GM10847 (cell line): Measurements from ENCODE around the gene CAPN5.

Experiments
- POLR2A ChIP-seq: IDR thresholded peaks from 2 replicates; pipeline ENCODE4 v1.6.1; 2011; ENCODE audit not compliant: insufficient read length; ENCODE audit errors: extremely low read depth

CAPN5 gene

GRCh38 chr11:77093987-77094840, 27.4 kb downstream of the CAPN5 start:
- TF ChIP-seq POLR2A, result no peak

GRCh38 chr11:77094841-77095365, 28.1 kb downstream of the CAPN5 start:
- TF ChIP-seq POLR2A, result no peak

GRCh38 chr11:77095551-77096490, 29.1 kb downstream of the CAPN5 start:
- no peak for TF ChIP-seq POLR2A

GRCh38 chr11:77096591-77097019, 29.8 kb downstream of the CAPN5 start:
- TF ChIP-seq POLR2A, result no peak

DNA sequence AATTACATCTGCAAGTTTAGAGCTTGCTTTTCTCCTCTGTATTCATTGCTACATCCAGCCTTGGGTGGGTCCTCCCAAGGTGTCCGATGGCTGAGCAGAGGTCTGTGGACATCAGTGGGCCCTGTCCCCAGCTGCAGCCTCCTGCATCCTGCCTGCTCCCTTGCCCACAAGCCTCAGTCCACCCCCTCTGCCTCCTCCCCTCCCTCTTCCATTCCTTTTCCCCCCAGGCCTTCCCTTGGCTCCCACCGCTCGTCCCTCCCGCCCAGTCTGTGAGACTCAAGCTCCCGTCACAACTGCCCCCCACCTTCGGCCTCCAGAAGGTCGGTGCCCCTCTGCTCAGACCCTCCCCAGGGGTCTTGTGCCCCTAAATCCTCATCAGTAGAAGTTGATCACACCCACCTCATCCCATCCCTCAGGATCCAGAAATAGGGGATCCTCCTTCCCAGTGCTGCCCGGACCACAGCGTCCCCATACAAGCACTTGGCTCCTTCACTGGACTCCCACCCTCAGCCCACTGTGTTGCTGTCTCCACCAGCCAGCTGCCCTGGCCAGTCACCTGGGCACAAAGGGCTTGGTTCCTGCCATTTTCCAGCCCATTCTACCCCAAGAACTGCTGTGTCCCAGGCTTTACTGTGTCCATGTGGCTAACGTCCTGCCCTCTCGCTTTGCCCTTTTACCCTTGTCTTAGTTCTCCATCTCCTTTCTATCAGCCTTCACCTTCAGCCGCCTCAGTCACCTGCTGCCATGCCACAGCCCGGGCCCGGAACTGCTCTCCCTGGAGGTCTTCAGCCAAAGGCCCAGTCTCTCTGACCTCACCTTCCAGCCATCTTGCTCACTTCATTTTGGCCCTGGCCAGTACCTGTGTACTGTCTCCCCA, 33.6 kb downstream of the CAPN5 start:
- no peak for TF ChIP-seq POLR2A

DNA sequence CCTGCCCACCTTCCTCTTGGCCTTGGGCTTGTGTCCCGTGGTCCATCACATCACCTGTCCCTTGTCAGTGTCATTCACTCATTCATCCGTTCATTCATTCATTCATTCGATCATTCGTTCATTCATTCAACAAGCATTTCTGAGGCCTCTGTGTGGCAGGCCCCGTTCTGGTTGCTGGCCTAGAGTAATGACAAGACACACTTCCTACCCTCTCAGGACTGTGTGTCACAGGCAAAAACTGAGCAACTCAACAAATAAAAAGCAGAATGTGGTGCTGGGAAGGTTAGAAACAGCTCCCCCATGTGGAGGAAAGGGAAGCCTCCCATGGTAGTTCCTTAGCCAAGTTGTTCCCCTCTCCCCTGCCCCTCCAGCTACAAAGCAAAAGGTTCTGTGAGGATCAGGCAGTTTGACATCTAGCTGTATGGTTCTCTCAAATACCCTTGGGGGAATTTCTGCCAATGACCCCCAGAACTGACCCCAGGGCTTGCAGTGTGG, 34.3 kb downstream of the CAPN5 start:
- TF ChIP-seq POLR2A, result no peak

GRCh38 chr11:77102246-77103210, 35.8 kb downstream of the CAPN5 start, which contains the start of gene OMP:
OMP (plus strand) TSS chr11:77102840; CDS start chr11:77102840, 0 bp downstream.
- no peak for TF ChIP-seq POLR2A

- TF ChIP-seq POLR2A, result no peak
These were observed 36.5 kb downstream of the CAPN5 start for GRCh38 chr11:77103319-77103718.

DNA sequence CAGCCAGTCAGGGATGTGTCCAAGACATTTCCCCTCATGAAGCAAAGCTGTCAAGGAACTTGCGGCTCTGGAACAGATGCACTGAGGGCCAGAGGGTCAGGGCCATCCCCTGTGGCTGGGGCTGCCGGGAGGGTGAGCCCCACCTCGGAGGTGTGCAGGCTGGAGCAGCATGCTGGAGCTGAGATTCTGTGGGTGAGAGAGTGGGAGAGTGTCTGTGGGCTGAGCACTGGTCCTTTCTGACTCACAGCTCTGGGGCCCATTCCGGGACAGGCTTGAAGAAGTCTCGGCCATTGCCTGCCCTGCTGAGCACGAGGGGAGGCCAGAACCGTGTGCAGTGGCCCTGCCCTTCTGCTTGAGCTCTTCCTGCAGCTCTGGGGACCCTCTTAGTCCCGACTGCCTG, 38.0 kb downstream of the CAPN5 start:
- no peak for TF ChIP-seq POLR2A

- TF ChIP-seq POLR2A, result no peak
These were observed 39.5 kb downstream of the CAPN5 start for GRCh38 chr11:77106321-77106720.

DNA sequence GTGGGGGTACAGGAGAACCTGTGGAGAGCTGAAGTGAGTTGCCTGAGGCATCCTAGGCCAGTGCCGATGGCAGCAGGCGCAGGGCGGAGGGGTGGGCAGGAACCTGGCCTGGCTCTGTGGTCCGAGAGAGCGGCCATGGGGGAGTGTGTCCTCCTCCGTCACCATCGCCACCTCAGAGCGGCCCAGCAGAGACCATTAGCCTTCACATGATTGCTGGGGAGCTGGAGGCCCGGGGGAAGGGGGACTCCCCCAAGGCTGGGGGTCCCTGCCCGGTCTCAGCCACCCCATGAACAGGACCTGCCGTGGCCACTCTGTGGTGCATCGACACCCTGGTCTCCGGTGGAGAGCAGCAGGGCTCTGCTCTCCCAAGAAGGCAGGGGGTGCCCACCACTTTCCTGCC, 40.0 kb downstream of the CAPN5 start:
- no peak for TF ChIP-seq POLR2A

GRCh38 chr11:77107950-77108349, 41.2 kb downstream of the CAPN5 start:
- no peak for TF ChIP-seq POLR2A

GRCh38 chr11:77108436-77108835, 41.7 kb downstream of the CAPN5 start:
- TF ChIP-seq POLR2A, result no peak
